SK-N-SH treated with all-trans-retinoic acid at 6 μM for 48 hours (cell line): Measurements from ENCODE around the gene CLEC11A.

ENCODE experiments used
- ATAC-seq: fragments of 200-7000 bp; cut with Tn5 transposase; 3 replicates; pipeline ENCODE4 v1.9.1; 2020; ENCODE audit warnings: mild to moderate bottlenecking, moderate library complexity
- ARNTL ChIP-seq: fragments of 450-650 bp; formaldehyde crosslinking; IDR thresholded peaks from 2 replicates; pipeline ENCODE4 v1.5.0; 2020; ENCODE audit warnings: low read depth, mild to moderate bottlenecking, moderate library complexity, borderline replicate concordance
- BACH2 ChIP-seq: fragments of 250-450 bp; sonication (Bioruptor Pico); IDR thresholded peaks from 2 replicates; pipeline ENCODE4 v1.9.0; 2021; ENCODE audit warnings: mild to moderate bottlenecking, borderline replicate concordance
- CREB5 ChIP-seq: fragments of 250-450 bp; sonication (Bioruptor Pico); IDR thresholded peaks from 2 replicates; pipeline ENCODE4 v1.5.1; 2020; ENCODE audit warnings: low read depth, mild to moderate bottlenecking, moderate library complexity
- CSDC2 ChIP-seq: fragments of 250-450 bp; sonication (Bioruptor Pico); IDR thresholded peaks from 2 replicates; pipeline ENCODE4 v1.5.0; 2020; ENCODE audit warnings: mild to moderate bottlenecking, moderate library complexity
- ESRRG ChIP-seq: fragments of 250-450 bp; sonication (Bioruptor Pico); IDR thresholded peaks from 2 replicates; pipeline ENCODE4 v1.6.1; 2021; ENCODE audit warnings: mild to moderate bottlenecking
- GLIS3 ChIP-seq: fragments of 250-450 bp; sonication (Bioruptor Pico); IDR thresholded peaks from 2 replicates; pipeline ENCODE4 v1.5.0; 2020; ENCODE audit warnings: mild to moderate bottlenecking, moderate library complexity
- ISL1 ChIP-seq: fragments of 250-450 bp; sonication (Bioruptor Pico); IDR thresholded peaks from 2 replicates; pipeline ENCODE4 v2.1.2; 2022; ENCODE audit warnings: mild to moderate bottlenecking, moderate library complexity
- OSR1 ChIP-seq: fragments of 250-450 bp; sonication (Bioruptor Pico); IDR thresholded peaks from 2 replicates; pipeline ENCODE4 v1.8.0; 2022; ENCODE audit warnings: moderate library complexity, mild to moderate bottlenecking, inconsistent platforms
- PATZ1 ChIP-seq: fragments of 250-450 bp; sonication (Bioruptor Pico); IDR thresholded peaks from 2 replicates; pipeline ENCODE4 v1.8.0; 2020; ENCODE audit warnings: mild to moderate bottlenecking, moderate library complexity, borderline replicate concordance
- POU6F1 ChIP-seq: fragments of 250-450 bp; sonication (Bioruptor Pico); IDR thresholded peaks from 2 replicates; pipeline ENCODE4 v1.8.0; 2021; ENCODE audit warnings: low read depth, mild to moderate bottlenecking, moderate library complexity, borderline replicate concordance
- PPARA ChIP-seq: fragments of 250-450 bp; sonication (Bioruptor Pico); IDR thresholded peaks from 2 replicates; pipeline ENCODE4 v1.5.0; 2020; ENCODE audit warnings: mild to moderate bottlenecking, borderline replicate concordance
- RARB ChIP-seq: fragments of 250-450 bp; sonication (Bioruptor Pico); IDR thresholded peaks from 2 replicates; pipeline ENCODE4 v1.8.0; 2021; ENCODE audit warnings: mild to moderate bottlenecking, moderate library complexity
- SNAI2 ChIP-seq: fragments of 250-450 bp; sonication (Bioruptor Pico); IDR thresholded peaks from 2 replicates; pipeline ENCODE4 v1.5.0; 2020; ENCODE audit warnings: mild to moderate bottlenecking, moderate library complexity
- TCF4 ChIP-seq: fragments of 250-450 bp; sonication (Bioruptor Pico); IDR thresholded peaks from 2 replicates; pipeline ENCODE4 v1.8.0; 2021; ENCODE audit warnings: mild to moderate bottlenecking, moderate library complexity, borderline replicate concordance
- TOX ChIP-seq: fragments of 250-450 bp; sonication (Bioruptor Pico); IDR thresholded peaks from 2 replicates; pipeline ENCODE4 v1.8.0; 2021; ENCODE audit warnings: mild to moderate bottlenecking, moderate library complexity, borderline replicate concordance
- TSHZ2 ChIP-seq: fragments of 250-450 bp; sonication (Bioruptor Pico); IDR thresholded peaks from 2 replicates; pipeline ENCODE4 v1.5.0; 2020; ENCODE audit warnings: mild to moderate bottlenecking, moderate library complexity
- ZC3H10 ChIP-seq: fragments of 250-450 bp; sonication (Bioruptor Pico); IDR thresholded peaks from 2 replicates; pipeline ENCODE4 v1.5.1; 2021; ENCODE audit warnings: mild to moderate bottlenecking, moderate library complexity
- ZFP3 ChIP-seq: fragments of 250-450 bp; sonication (Bioruptor Pico); IDR thresholded peaks from 2 replicates; pipeline ENCODE4 v1.5.0; 2020; ENCODE audit warnings: mild to moderate bottlenecking, moderate library complexity
- ZFP30 ChIP-seq: fragments of 450-650 bp; formaldehyde crosslinking; IDR thresholded peaks from 2 replicates; pipeline ENCODE4 v1.5.0; 2022; ENCODE audit warnings: mild to moderate bottlenecking, moderate library complexity
- ZNF70 ChIP-seq: fragments of 450-650 bp; formaldehyde crosslinking; IDR thresholded peaks from 2 replicates; pipeline ENCODE4 v1.5.0; 2020; ENCODE audit warnings: mild to moderate bottlenecking, moderate library complexity
- ZNF8 ChIP-seq: fragments of 450-650 bp; formaldehyde crosslinking; IDR thresholded peaks from 2 replicates; pipeline ENCODE4 v1.5.0; 2020; ENCODE audit warnings: mild to moderate bottlenecking, moderate library complexity

Gene CLEC11A

GRCh38 chr19:50721441-50722137 is 1.6 kb upstream of the CLEC11A start:
- TF ChIP-seq ZFP30 (CRISPR knock-in tag): no peak
- no peak for TF ChIP-seq TSHZ2 (CRISPR knock-in tag)
- no peak for TF ChIP-seq ESRRG (CRISPR knock-in tag)
- no peak for TF ChIP-seq PPARA (CRISPR knock-in tag)
- TF ChIP-seq BACH2 (CRISPR knock-in tag): no peak
- TF ChIP-seq GLIS3: no peak
- no peak for TF ChIP-seq ZC3H10 (CRISPR knock-in tag)
- TF ChIP-seq ZNF70 (CRISPR knock-in tag): no peak
- no peak for TF ChIP-seq OSR1
- TF ChIP-seq ZFP3 (CRISPR knock-in tag): no peak
- no peak for TF ChIP-seq SNAI2
- no peak for TF ChIP-seq RARB (CRISPR knock-in tag)
- TF ChIP-seq, all 23 proteins: peak for 0
- no peak for ATAC-seq

- no peak for ATAC-seq
- TF ChIP-seq TCF4 (no peak), SNAI2 (no peak), PATZ1 (CRISPR knock-in tag) (no peak), ZFP30 (CRISPR knock-in tag) (no peak), TSHZ2 (CRISPR knock-in tag) (no peak), CREB5 (CRISPR knock-in tag) (no peak), ARNTL (CRISPR knock-in tag) (no peak), ZFP3 (CRISPR knock-in tag) (no peak), POU6F1 (CRISPR knock-in tag) (no peak), BACH2 (CRISPR knock-in tag) (no peak), GLIS3 (no peak), ZC3H10 (CRISPR knock-in tag) (no peak), ZNF8 (CRISPR knock-in tag) (no peak), TOX (CRISPR knock-in tag) (no peak), PPARA (CRISPR knock-in tag) (no peak), CSDC2 (CRISPR knock-in tag) (no peak), ISL1 (no peak), OSR1 (no peak)
Observed at GRCh38 chr19:50722201-50723013, 757 bp upstream of the CLEC11A start.
